ENCODE results near the gene CYP1A2.

The CYP1A2 gene

GRCh38 chr15:74748322-74748946, at the start of gene CYP1A2:
Gene CYP1A2 (plus strand): TSS chr15:74748845. CDS start chr15:74749739, 894 bp downstream.
- no peak within 1 kb of the TSS for H3K9ac ChIP-seq (ENCODE audit: low read length)
- H3K27me3 ChIP-seq (ENCODE audit: control insufficient read depth, insufficient read depth, low read length), result no peaks in the 10 kb centered on the region
- no peaks in the 10 kb centered on the region for H3K4me1 ChIP-seq (ENCODE audit: control insufficient read depth, low read depth, low read length)

GRCh38 chr15:74709011-74709410, 39.6 kb upstream of the CYP1A2 start:
- no peaks in the 10 kb centered on the region for H3K4me1 ChIP-seq (ENCODE audit: control insufficient read depth, low read depth, low read length)
- no peak overlapping the region for H3K9ac ChIP-seq (ENCODE audit: low read length)
- peaks cover 17% of the 10 kb centered on the region for H3K27me3 ChIP-seq (ENCODE audit: control insufficient read depth, insufficient read depth, low read length)
- no peaks in the 10 kb centered on the region for H3K9me3 ChIP-seq (ENCODE audit: control insufficient read depth, low read depth, low read length)
- no peak overlapping the region for H3K4me3 ChIP-seq (ENCODE audit: low read length)
- no peak overlapping the region for H3K27ac ChIP-seq (ENCODE audit: low read length)
- no peaks in the 10 kb centered on the region for H3K36me3 ChIP-seq (ENCODE audit: control insufficient read depth, low read depth, low read length)

More at GRCh38 chr15:74748322-74748946, at the start of gene CYP1A2:
- Histone ChIP-seq H3K27ac (ENCODE audit: low read length) (no peak within 1 kb of the TSS), H3K4me3 (ENCODE audit: low read length) (no peak within 1 kb of the TSS), H3K9me3 (ENCODE audit: control insufficient read depth, low read depth, low read length) (no peaks in the 10 kb centered on the region), H3K36me3 (ENCODE audit: control insufficient read depth, low read depth, low read length) (no peaks in the 10 kb centered on the region)

GRCh38 chr15:74709892-74710291, 38.8 kb upstream of the CYP1A2 start:
- H3K4me3 ChIP-seq (ENCODE audit: low read length), result no peak overlapping the region
- H3K36me3 ChIP-seq (ENCODE audit: control insufficient read depth, low read depth, low read length), result no peaks in the 10 kb centered on the region
- H3K27ac ChIP-seq (ENCODE audit: low read length), result no peak overlapping the region
- peaks cover 17% of the 10 kb centered on the region for H3K27me3 ChIP-seq (ENCODE audit: control insufficient read depth, insufficient read depth, low read length)
- no peaks in the 10 kb centered on the region for H3K4me1 ChIP-seq (ENCODE audit: control insufficient read depth, low read depth, low read length)
- H3K9ac ChIP-seq (ENCODE audit: low read length), result no peak overlapping the region
- H3K9me3 ChIP-seq (ENCODE audit: control insufficient read depth, low read depth, low read length), result no peaks in the 10 kb centered on the region

- Histone ChIP-seq H3K4me3 (ENCODE audit: low read length) (no peak overlapping the region), H3K9me3 (ENCODE audit: control insufficient read depth, low read depth, low read length) (no peaks in the 10 kb centered on the region), H3K36me3 (ENCODE audit: control insufficient read depth, low read depth, low read length) (no peaks in the 10 kb centered on the region), H3K9ac (ENCODE audit: low read length) (no peak overlapping the region), H3K27me3 (ENCODE audit: control insufficient read depth, insufficient read depth, low read length) (peaks cover 17% of the 10 kb centered on the region), H3K27ac (ENCODE audit: low read length) (no peak overlapping the region), H3K4me1 (ENCODE audit: control insufficient read depth, low read depth, low read length) (no peaks in the 10 kb centered on the region)
Observed at GRCh38 chr15:74710319-74711094, 38.1 kb upstream of the CYP1A2 start.

- Histone ChIP-seq H3K4me1 (ENCODE audit: control insufficient read depth, low read depth, low read length) (no peaks in the 10 kb centered on the region), H3K27ac (ENCODE audit: low read length) (no peak overlapping the region), H3K4me3 (ENCODE audit: low read length) (no peak overlapping the region), H3K9me3 (ENCODE audit: control insufficient read depth, low read depth, low read length) (no peaks in the 10 kb centered on the region), H3K9ac (ENCODE audit: low read length) (no peak overlapping the region), H3K36me3 (ENCODE audit: control insufficient read depth, low read depth, low read length) (no peaks in the 10 kb centered on the region), H3K27me3 (ENCODE audit: control insufficient read depth, insufficient read depth, low read length) (peaks cover 13% of the 10 kb centered on the region)
Observed at GRCh38 chr15:74712311-74712710, 36.3 kb upstream of the CYP1A2 start.

GRCh38 chr15:74716651-74717050, 32.0 kb upstream of the CYP1A2 start:
- H3K4me3 ChIP-seq (ENCODE audit: low read length), result no peak overlapping the region
- no peak overlapping the region for H3K9ac ChIP-seq (ENCODE audit: low read length)
- H3K27ac ChIP-seq (ENCODE audit: low read length), result no peak overlapping the region
- no peaks in the 10 kb centered on the region for H3K4me1 ChIP-seq (ENCODE audit: control insufficient read depth, low read depth, low read length)
- H3K9me3 ChIP-seq (ENCODE audit: control insufficient read depth, low read depth, low read length), result no peaks in the 10 kb centered on the region
- no peaks in the 10 kb centered on the region for H3K27me3 ChIP-seq (ENCODE audit: control insufficient read depth, insufficient read depth, low read length)
- no peaks in the 10 kb centered on the region for H3K36me3 ChIP-seq (ENCODE audit: control insufficient read depth, low read depth, low read length)

GRCh38 chr15:74722591-74722990, 26.1 kb upstream of the CYP1A2 start:
- H3K4me3 ChIP-seq (ENCODE audit: low read length), result no peak overlapping the region
- no peak overlapping the region for H3K27ac ChIP-seq (ENCODE audit: low read length)
- H3K9ac ChIP-seq (ENCODE audit: low read length), result no peak overlapping the region
- no peaks in the 10 kb centered on the region for H3K36me3 ChIP-seq (ENCODE audit: control insufficient read depth, low read depth, low read length)
- H3K27me3 ChIP-seq (ENCODE audit: control insufficient read depth, insufficient read depth, low read length), result peaks cover 30% of the 10 kb centered on the region
- H3K4me1 ChIP-seq (ENCODE audit: control insufficient read depth, low read depth, low read length), result no peaks in the 10 kb centered on the region
- H3K9me3 ChIP-seq (ENCODE audit: control insufficient read depth, low read depth, low read length), result no peaks in the 10 kb centered on the region

GRCh38 chr15:74723187-74723586, 25.5 kb upstream of the CYP1A2 start:
- H3K27ac ChIP-seq (ENCODE audit: low read length), result no peak overlapping the region
- H3K36me3 ChIP-seq (ENCODE audit: control insufficient read depth, low read depth, low read length), result no peaks in the 10 kb centered on the region
- no peak overlapping the region for H3K9ac ChIP-seq (ENCODE audit: low read length)

GRCh38 chr15:74723754-74724334, 24.8 kb upstream of the CYP1A2 start:
- no peaks in the 10 kb centered on the region for H3K4me1 ChIP-seq (ENCODE audit: control insufficient read depth, low read depth, low read length)
- H3K27ac ChIP-seq (ENCODE audit: low read length), result no peak overlapping the region
- no peaks in the 10 kb centered on the region for H3K9me3 ChIP-seq (ENCODE audit: control insufficient read depth, low read depth, low read length)
- H3K9ac ChIP-seq (ENCODE audit: low read length), result no peak overlapping the region
- no peak overlapping the region for H3K4me3 ChIP-seq (ENCODE audit: low read length)
- H3K27me3 ChIP-seq (ENCODE audit: control insufficient read depth, insufficient read depth, low read length), result peaks cover 37% of the 10 kb centered on the region
- H3K36me3 ChIP-seq (ENCODE audit: control insufficient read depth, low read depth, low read length), result no peaks in the 10 kb centered on the region

More at GRCh38 chr15:74723187-74723586, 25.5 kb upstream of the CYP1A2 start:
- Histone ChIP-seq H3K4me3 (ENCODE audit: low read length) (no peak overlapping the region), H3K4me1 (ENCODE audit: control insufficient read depth, low read depth, low read length) (no peaks in the 10 kb centered on the region), H3K9me3 (ENCODE audit: control insufficient read depth, low read depth, low read length) (no peaks in the 10 kb centered on the region), H3K27me3 (ENCODE audit: control insufficient read depth, insufficient read depth, low read length) (peaks cover 36% of the 10 kb centered on the region)

- Histone ChIP-seq H3K27ac (ENCODE audit: low read length) (no peak overlapping the region), H3K4me3 (ENCODE audit: low read length) (no peak overlapping the region), H3K4me1 (ENCODE audit: control insufficient read depth, low read depth, low read length) (no peaks in the 10 kb centered on the region), H3K9me3 (ENCODE audit: control insufficient read depth, low read depth, low read length) (no peaks in the 10 kb centered on the region), H3K9ac (ENCODE audit: low read length) (no peak overlapping the region), H3K27me3 (ENCODE audit: control insufficient read depth, insufficient read depth, low read length) (peaks cover 37% of the 10 kb centered on the region), H3K36me3 (ENCODE audit: control insufficient read depth, low read depth, low read length) (no peaks in the 10 kb centered on the region)
Observed at GRCh38 chr15:74724570-74725224, 23.9 kb upstream of the CYP1A2 start.

- Histone ChIP-seq H3K27me3 (ENCODE audit: control insufficient read depth, insufficient read depth, low read length) (peaks cover 37% of the 10 kb centered on the region), H3K4me3 (ENCODE audit: low read length) (peak within 1 kb of the TSS; percentile 71), H3K9me3 (ENCODE audit: control insufficient read depth, low read depth, low read length) (no peaks in the 10 kb centered on the region), H3K9ac (ENCODE audit: low read length) (no peak within 1 kb of the TSS), H3K4me1 (ENCODE audit: control insufficient read depth, low read depth, low read length) (no peaks in the 10 kb centered on the region), H3K27ac (ENCODE audit: low read length) (no peak within 1 kb of the TSS), H3K36me3 (ENCODE audit: control insufficient read depth, low read depth, low read length) (no peaks in the 10 kb centered on the region)
Observed at GRCh38 chr15:74725225-74725774, 23.3 kb upstream of the CYP1A2 start, which contains the start of gene CYP1A1. Gene CYP1A1 (minus strand): TSS chr15:74725528. CDS start chr15:74723097, 2,431 bp downstream.
